Measurements from ENCODE around the gene POMP.
"Not testable (repeated sequence)": the region's sequence is repeated elsewhere in the genome, so short reads cannot be mapped to it uniquely, and the experiment has no call there.

Gene POMP

GRCh38 chr13:28679628-28680027, 20.7 kb downstream of the POMP start:
- Histone ChIP-seq H3K9ac (ENCODE audit: low read depth, low read length) (no peak overlapping the region), H3K4me1 (ENCODE audit: control insufficient read depth, insufficient read depth, low read length) (no peaks in the 10 kb centered on the region), H3K27me3 (ENCODE audit: control insufficient read depth, insufficient read depth, low read length) (no peaks in the 10 kb centered on the region), H3K4me3 (ENCODE audit: low read depth, low read length) (no peak overlapping the region), H3K36me3 (ENCODE audit: control insufficient read depth, insufficient read depth, low read length) (peaks cover 2% of the 10 kb centered on the region), H3K9me3 (ENCODE audit: control insufficient read depth, insufficient read depth, low read length) (no peaks in the 10 kb centered on the region)

GRCh38 chr13:28680541-28680940, 21.6 kb downstream of the POMP start:
- Histone ChIP-seq H3K4me1 (ENCODE audit: control insufficient read depth, insufficient read depth, low read length) (peaks cover 3% of the 10 kb centered on the region), H3K36me3 (ENCODE audit: control insufficient read depth, insufficient read depth, low read length) (no peaks in the 10 kb centered on the region), H3K9ac (ENCODE audit: low read depth, low read length) (no peak overlapping the region), H3K4me3 (ENCODE audit: low read depth, low read length) (no peak overlapping the region), H3K27me3 (ENCODE audit: control insufficient read depth, insufficient read depth, low read length) (no peaks in the 10 kb centered on the region), H3K9me3 (ENCODE audit: control insufficient read depth, insufficient read depth, low read length) (no peaks in the 10 kb centered on the region)

- H3K27me3 ChIP-seq (ENCODE audit: control insufficient read depth, insufficient read depth, low read length); H3K4me3 ChIP-seq (ENCODE audit: low read depth, low read length); H3K4me1 ChIP-seq (ENCODE audit: control insufficient read depth, insufficient read depth, low read length); H3K9me3 ChIP-seq (ENCODE audit: control insufficient read depth, insufficient read depth, low read length); H3K9ac ChIP-seq (ENCODE audit: low read depth, low read length); H3K36me3 ChIP-seq (ENCODE audit: control insufficient read depth, insufficient read depth, low read length): not testable (repeated sequence)
These were observed 24.2 kb downstream of the POMP start for GRCh38 chr13:28683169-28683568.

- H3K9me3 ChIP-seq (ENCODE audit: control insufficient read depth, insufficient read depth, low read length), result no peaks in the 10 kb centered on the region
- H3K27me3 ChIP-seq (ENCODE audit: control insufficient read depth, insufficient read depth, low read length), result no peaks in the 10 kb centered on the region
- H3K4me1 ChIP-seq (ENCODE audit: control insufficient read depth, insufficient read depth, low read length), result peaks cover 3% of the 10 kb centered on the region
- H3K36me3 ChIP-seq (ENCODE audit: control insufficient read depth, insufficient read depth, low read length), result no peaks in the 10 kb centered on the region
- H3K9ac ChIP-seq (ENCODE audit: low read depth, low read length), result no peak overlapping the region
- H3K4me3 ChIP-seq (ENCODE audit: low read depth, low read length), result peak overlapping the region; percentile 37
These were observed 25.3 kb downstream of the POMP start for GRCh38 chr13:28684257-28684656.

GRCh38 chr13:28685114-28685513, 26.2 kb downstream of the POMP start:
- peaks cover 3% of the 10 kb centered on the region for H3K4me1 ChIP-seq (ENCODE audit: control insufficient read depth, insufficient read depth, low read length)
- H3K36me3 ChIP-seq (ENCODE audit: control insufficient read depth, insufficient read depth, low read length), result no peaks in the 10 kb centered on the region
- no peaks in the 10 kb centered on the region for H3K27me3 ChIP-seq (ENCODE audit: control insufficient read depth, insufficient read depth, low read length)
- H3K9me3 ChIP-seq (ENCODE audit: control insufficient read depth, insufficient read depth, low read length), result no peaks in the 10 kb centered on the region
- H3K9ac ChIP-seq (ENCODE audit: low read depth, low read length), result no peak overlapping the region
- no peak overlapping the region for H3K4me3 ChIP-seq (ENCODE audit: low read depth, low read length)

- H3K9ac ChIP-seq (ENCODE audit: low read depth, low read length), result no peak overlapping the region
- no peaks in the 10 kb centered on the region for H3K36me3 ChIP-seq (ENCODE audit: control insufficient read depth, insufficient read depth, low read length)
- peaks cover 3% of the 10 kb centered on the region for H3K4me1 ChIP-seq (ENCODE audit: control insufficient read depth, insufficient read depth, low read length)
- no peak overlapping the region for H3K4me3 ChIP-seq (ENCODE audit: low read depth, low read length)
- no peaks in the 10 kb centered on the region for H3K27me3 ChIP-seq (ENCODE audit: control insufficient read depth, insufficient read depth, low read length)
- no peaks in the 10 kb centered on the region for H3K9me3 ChIP-seq (ENCODE audit: control insufficient read depth, insufficient read depth, low read length)
These were observed 27.0 kb downstream of the POMP start for GRCh38 chr13:28685892-28686291.

- H3K27me3 ChIP-seq (ENCODE audit: control insufficient read depth, insufficient read depth, low read length); H3K9me3 ChIP-seq (ENCODE audit: control insufficient read depth, insufficient read depth, low read length); H3K36me3 ChIP-seq (ENCODE audit: control insufficient read depth, insufficient read depth, low read length); H3K4me1 ChIP-seq (ENCODE audit: control insufficient read depth, insufficient read depth, low read length): not testable (repeated sequence)
- peak overlapping the region; percentile 55 for H3K9ac ChIP-seq (ENCODE audit: low read depth, low read length)
- peak overlapping the region; percentile 62 for H3K4me3 ChIP-seq (ENCODE audit: low read depth, low read length)
These were observed 34.9 kb downstream of the POMP start for GRCh38 chr13:28693605-28694491.

GRCh38 chr13:28697441-28697840, 38.5 kb downstream of the POMP start:
- no peak overlapping the region for H3K9ac ChIP-seq (ENCODE audit: low read depth, low read length)
- no peaks in the 10 kb centered on the region for H3K36me3 ChIP-seq (ENCODE audit: control insufficient read depth, insufficient read depth, low read length)
- no peaks in the 10 kb centered on the region for H3K27me3 ChIP-seq (ENCODE audit: control insufficient read depth, insufficient read depth, low read length)
- no peaks in the 10 kb centered on the region for H3K9me3 ChIP-seq (ENCODE audit: control insufficient read depth, insufficient read depth, low read length)
- H3K4me1 ChIP-seq (ENCODE audit: control insufficient read depth, insufficient read depth, low read length), result peaks cover 3% of the 10 kb centered on the region
- H3K4me3 ChIP-seq (ENCODE audit: low read depth, low read length), result no peak overlapping the region

GRCh38 chr13:28699246-28699645, 40.3 kb downstream of the POMP start:
- Histone ChIP-seq H3K4me1 (ENCODE audit: control insufficient read depth, insufficient read depth, low read length) (no peaks in the 10 kb centered on the region), H3K4me3 (ENCODE audit: low read depth, low read length) (no peak overlapping the region), H3K36me3 (ENCODE audit: control insufficient read depth, insufficient read depth, low read length) (no peaks in the 10 kb centered on the region), H3K9me3 (ENCODE audit: control insufficient read depth, insufficient read depth, low read length) (no peaks in the 10 kb centered on the region), H3K27me3 (ENCODE audit: control insufficient read depth, insufficient read depth, low read length) (no peaks in the 10 kb centered on the region), H3K9ac (ENCODE audit: low read depth, low read length) (no peak overlapping the region)

- no peak overlapping the region for H3K9ac ChIP-seq (ENCODE audit: low read depth, low read length)
- no peaks in the 10 kb centered on the region for H3K9me3 ChIP-seq (ENCODE audit: control insufficient read depth, insufficient read depth, low read length)
- no peaks in the 10 kb centered on the region for H3K4me1 ChIP-seq (ENCODE audit: control insufficient read depth, insufficient read depth, low read length)
- no peak overlapping the region for H3K4me3 ChIP-seq (ENCODE audit: low read depth, low read length)
- H3K27me3 ChIP-seq (ENCODE audit: control insufficient read depth, insufficient read depth, low read length), result no peaks in the 10 kb centered on the region
- no peaks in the 10 kb centered on the region for H3K36me3 ChIP-seq (ENCODE audit: control insufficient read depth, insufficient read depth, low read length)
These were observed 45.4 kb downstream of the POMP start for GRCh38 chr13:28704282-28704681.

GRCh38 chr13:28704919-28705318, 46.0 kb downstream of the POMP start:
- H3K4me1 ChIP-seq (ENCODE audit: control insufficient read depth, insufficient read depth, low read length), result no peaks in the 10 kb centered on the region
- no peaks in the 10 kb centered on the region for H3K36me3 ChIP-seq (ENCODE audit: control insufficient read depth, insufficient read depth, low read length)
- H3K4me3 ChIP-seq (ENCODE audit: low read depth, low read length), result no peak overlapping the region
- no peaks in the 10 kb centered on the region for H3K9me3 ChIP-seq (ENCODE audit: control insufficient read depth, insufficient read depth, low read length)
- H3K9ac ChIP-seq (ENCODE audit: low read depth, low read length), result no peak overlapping the region
- H3K27me3 ChIP-seq (ENCODE audit: control insufficient read depth, insufficient read depth, low read length), result no peaks in the 10 kb centered on the region

GRCh38 chr13:28705461-28706083, 46.6 kb downstream of the POMP start:
- no peaks in the 10 kb centered on the region for H3K36me3 ChIP-seq (ENCODE audit: control insufficient read depth, insufficient read depth, low read length)
- no peak overlapping the region for H3K4me3 ChIP-seq (ENCODE audit: low read depth, low read length)
- H3K27me3 ChIP-seq (ENCODE audit: control insufficient read depth, insufficient read depth, low read length), result no peaks in the 10 kb centered on the region
- H3K9me3 ChIP-seq (ENCODE audit: control insufficient read depth, insufficient read depth, low read length), result no peaks in the 10 kb centered on the region
- H3K9ac ChIP-seq (ENCODE audit: low read depth, low read length), result no peak overlapping the region
- H3K4me1 ChIP-seq (ENCODE audit: control insufficient read depth, insufficient read depth, low read length), result no peaks in the 10 kb centered on the region

Measured in iPS-15b (cell line).